ENCODE results near the gene GOLGA6L7.
A peak's percentile ranks its signal among the peaks of the same experiment; 100 is the strongest.
"Not testable (repeated sequence)": the region's sequence is repeated elsewhere in the genome, so short reads cannot be mapped to it uniquely, and the experiment has no call there.

Gene GOLGA6L7

GRCh38 chr15:28840285-28840684 is 8.2 kb downstream of the GOLGA6L7 start:
- DNase-seq, result not testable (repeated sequence)

DNA sequence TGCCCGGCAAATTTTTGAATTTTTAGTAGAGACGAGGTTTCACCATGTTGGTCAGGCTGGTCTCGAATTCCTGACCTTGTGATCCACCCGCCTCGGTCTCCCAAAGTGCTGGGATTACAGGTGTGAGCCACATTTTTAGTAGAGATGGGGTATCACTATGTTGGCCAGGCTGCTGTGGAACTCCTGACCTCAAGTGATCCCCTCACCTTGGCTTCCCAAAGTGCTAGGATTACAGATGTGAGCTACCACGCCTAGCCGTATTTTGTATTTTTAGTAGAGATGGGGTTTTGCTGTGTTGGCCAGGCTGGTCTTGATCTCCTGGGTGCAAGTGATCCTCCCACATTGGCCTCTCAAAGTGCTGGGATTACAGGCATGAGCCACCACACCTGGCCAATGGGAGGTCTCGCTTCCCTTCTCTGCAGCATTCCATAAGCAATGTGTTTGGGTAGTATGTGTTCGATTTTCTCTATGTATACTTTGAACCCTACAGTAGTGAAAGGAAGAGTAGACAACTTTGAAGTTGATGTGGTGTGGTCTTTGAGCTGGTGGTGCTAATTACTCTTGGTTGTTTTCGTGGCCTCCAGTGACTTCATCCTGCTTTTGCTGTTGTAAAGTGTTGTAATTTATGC is 13.4 kb downstream of the GOLGA6L7 start:
- not testable (repeated sequence) for DNase-seq

- DNase-seq, result peak; percentile 97
Observed at GRCh38 chr15:28831897-28832587, 16.4 kb downstream of the GOLGA6L7 start.

GRCh38 chr15:28821420-28821819 is 27.0 kb downstream of the GOLGA6L7 start:
- DNase-seq, result not testable (repeated sequence)

DNA sequence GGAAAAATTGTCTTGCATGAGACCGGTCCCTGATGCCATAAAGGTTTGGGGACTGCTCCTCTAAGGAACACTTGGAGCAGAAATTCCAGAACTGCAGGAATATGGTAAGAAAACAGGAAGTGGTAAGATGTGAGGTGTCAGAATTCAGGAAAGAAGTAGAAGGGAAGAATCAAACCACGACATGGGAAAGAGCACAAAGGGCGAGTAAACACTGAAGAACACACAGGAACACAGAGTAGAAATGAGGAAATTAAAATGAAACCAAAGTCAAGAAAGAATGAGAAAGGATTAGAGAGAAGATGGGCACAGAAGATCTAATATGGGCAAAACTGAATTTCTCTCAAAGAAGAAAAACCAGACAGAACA is 28.5 kb downstream of the GOLGA6L7 start:
- not testable (repeated sequence) for DNase-seq

DNA sequence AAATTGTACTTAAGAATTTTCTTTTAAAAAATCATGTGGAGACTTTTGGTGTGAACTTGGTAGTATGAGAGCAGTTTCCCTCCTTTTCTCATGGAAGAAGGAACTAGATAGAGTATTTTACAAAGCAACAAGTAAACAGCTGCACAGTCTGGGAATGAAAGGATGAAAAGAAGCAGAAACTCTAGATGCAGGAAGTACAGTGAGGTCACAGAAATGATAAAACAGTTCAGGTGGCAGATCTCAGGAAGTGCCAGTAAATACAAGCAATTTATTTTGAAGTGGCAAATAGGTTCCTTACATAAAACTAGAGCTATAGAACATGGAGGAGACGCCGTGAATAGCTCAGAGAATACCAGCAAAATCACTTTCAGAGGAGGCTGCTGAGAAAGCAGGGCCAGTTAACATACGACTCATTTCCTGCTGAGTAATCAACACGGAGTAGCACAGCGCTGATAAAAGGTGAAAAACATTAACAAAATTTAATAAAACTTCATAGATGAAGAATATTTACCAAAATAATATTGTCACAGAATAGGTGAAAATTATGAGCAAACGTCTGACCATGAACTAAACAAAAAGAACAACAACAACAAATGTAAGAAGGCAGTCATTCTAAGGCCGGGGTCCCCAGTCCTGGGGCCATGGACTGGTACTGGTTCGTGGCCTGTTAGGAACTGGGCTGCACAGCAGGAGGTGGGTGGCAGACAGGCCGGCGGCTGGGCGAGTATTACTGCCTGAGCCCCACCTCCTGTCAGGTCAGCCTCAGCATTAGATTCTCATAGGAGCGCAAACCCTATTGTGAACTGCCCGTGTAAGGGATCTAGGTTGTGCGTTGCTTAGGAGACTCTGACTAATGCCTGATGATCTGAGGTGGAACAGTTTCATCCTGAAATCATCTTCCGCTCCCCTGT is 29.2 kb downstream of the GOLGA6L7 start:
- not testable (repeated sequence) for DNase-seq

DNA sequence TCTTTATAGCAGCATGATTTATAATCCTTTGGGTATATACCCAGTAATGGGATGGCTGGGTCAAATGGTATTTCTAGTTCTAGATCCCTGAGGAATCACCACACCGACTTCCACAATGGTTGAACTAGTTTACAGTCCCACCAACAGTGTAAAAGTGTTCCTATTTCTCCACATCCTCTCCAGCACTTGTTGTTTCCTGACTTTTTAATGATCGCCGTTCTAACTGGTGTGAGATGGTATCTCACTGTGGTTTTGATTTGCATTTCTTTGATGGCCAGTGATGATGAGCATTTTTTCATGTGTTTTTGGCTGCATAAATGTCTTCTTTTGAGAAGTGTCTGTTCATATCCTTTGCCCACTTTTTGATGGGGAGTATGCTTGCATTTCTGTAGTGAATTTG is 30.3 kb downstream of the GOLGA6L7 start:
- DNase-seq, result not testable (repeated sequence)

GRCh38 chr15:28814059-28814458 is 34.4 kb downstream of the GOLGA6L7 start:
- not testable (repeated sequence) for DNase-seq

GRCh38 chr15:28813392-28813791 is 35.1 kb downstream of the GOLGA6L7 start:
- not testable (repeated sequence) for DNase-seq

GRCh38 chr15:28811852-28812550 is 36.4 kb downstream of the GOLGA6L7 start:
- DNase-seq, result not testable (repeated sequence)

DNA sequence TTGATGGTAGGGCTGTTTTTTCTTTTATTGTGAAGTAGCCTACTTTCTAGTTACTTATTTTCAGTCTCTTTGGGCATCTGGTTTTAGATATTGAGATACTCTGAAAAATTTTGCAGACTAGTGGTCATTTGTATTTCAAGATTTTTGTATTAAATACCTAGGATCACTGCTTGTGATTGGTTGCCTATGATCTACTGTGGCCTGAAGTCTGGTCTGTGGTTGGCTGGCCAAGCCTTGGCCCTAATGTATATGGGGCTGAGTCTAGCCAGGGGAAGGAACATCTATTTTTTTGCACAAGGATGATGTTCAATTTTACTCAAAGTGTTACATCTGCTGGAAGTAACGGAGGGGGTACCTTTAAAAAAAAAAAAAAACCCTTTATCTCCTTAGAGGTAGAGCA is 38.0 kb downstream of the GOLGA6L7 start:
- not testable (repeated sequence) for DNase-seq

DNA sequence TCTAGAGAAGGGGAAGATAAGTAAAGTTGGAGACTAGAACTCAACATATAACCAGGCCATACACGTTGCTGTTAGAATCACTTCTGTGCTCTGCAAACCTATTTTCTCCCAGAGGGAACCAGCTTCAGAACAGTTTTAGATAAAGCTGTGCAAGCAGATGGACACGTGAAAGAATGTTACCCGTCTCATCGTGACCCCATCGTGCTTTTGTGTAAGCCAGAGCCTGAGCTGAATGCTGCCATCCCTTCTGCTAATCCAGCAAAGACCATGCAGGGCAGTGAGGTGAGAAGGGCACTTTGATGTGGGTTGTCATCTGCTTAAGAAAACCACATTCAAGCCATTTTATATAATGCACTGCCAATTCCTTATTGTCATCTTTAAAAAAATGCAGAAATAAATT is 40.3 kb downstream of the GOLGA6L7 start:
- peak; percentile 31 for DNase-seq

GRCh38 chr15:28800366-28800765 is 48.1 kb downstream of the GOLGA6L7 start:
- not testable (repeated sequence) for DNase-seq

DNA sequence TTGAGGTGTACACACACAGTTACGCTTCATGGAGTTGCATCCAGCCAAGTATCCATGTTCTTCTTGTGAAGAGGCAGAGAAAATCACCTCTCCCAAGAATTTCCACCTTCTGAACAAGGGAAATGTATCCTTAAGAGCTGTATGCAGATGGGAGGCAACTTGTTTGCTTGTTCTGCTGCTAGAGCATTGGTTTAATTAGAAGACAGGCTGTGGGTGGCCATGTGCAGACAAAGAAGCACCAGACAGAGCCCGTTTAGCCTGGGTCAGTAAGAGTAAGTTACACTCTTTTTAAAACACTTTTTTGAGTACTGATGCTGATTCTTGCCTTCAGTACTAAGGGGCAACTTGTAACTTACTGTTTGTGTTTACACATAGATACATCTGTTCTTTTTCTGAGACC is 50.2 kb downstream of the GOLGA6L7 start:
- not testable (repeated sequence) for DNase-seq

GRCh38 chr15:28794231-28794630 is 54.2 kb downstream of the GOLGA6L7 start:
- peak; percentile 32 for DNase-seq
